AG04450 (cell line): Measurements from ENCODE around the gene SUSD3. TPM values are rescaled to one million over a fixed set of nuclear protein-coding genes. Genes with fewer than 3 reads are reported as not detected.

Experiments
- CTCF ChIA-PET: fragments of 300-600, 350-600 bp; formaldehyde crosslinking; extraction: SDS; loops from one replicate; lab custom pipeline; 2022; ENCODE audit warnings: antibody characterized with exemption, inconsistent platforms; lab: Charles Lee
- POLR2A ChIA-PET: fragments of 350-600 bp; formaldehyde crosslinking; extraction: SDS; loops from one replicate; lab custom pipeline; 2021; ENCODE audit warnings: antibody characterized with exemption, inconsistent platforms; lab: Yijun Ruan, JAX
- DNase-seq: peaks from one replicate; pipeline ENCODE4 v3.0.0-alpha.2; 2011; ENCODE audit warnings: low read depth, low spot score
- H3K27ac ChIP-seq: one replicate; pipeline ENCODE4 v1.5.1; 2012; ENCODE audit warnings: low read depth, low read length, control low read depth
- H3K27me3 ChIP-seq: one replicate; pipeline ENCODE4 v1.6.0; 2012; ENCODE audit warnings: low read length; ENCODE audit not compliant: control insufficient read depth, insufficient read depth
- H3K4me3 ChIP-seq: 2 replicates; pipeline ENCODE4 v1.5.1; 2011; ENCODE audit warnings: mild to moderate bottlenecking, low read depth, low read length, control low read depth
- H3K9me3 ChIP-seq: 2 replicates; pipeline ENCODE4 v1.5.1; 2012; ENCODE audit warnings: low read length; ENCODE audit not compliant: control insufficient read depth, insufficient read depth
- CTCF ChIP-seq: IDR thresholded peaks from 2 replicates; pipeline ENCODE4 v1.5.1; 2011; ENCODE audit warnings: low read depth, low read length, control low read depth, inconsistent platforms
- polyA plus RNA-seq: library from polyadenylated mRNA; depleted of rRNA; stranded (reverse); fragments of >200 nt; gene quantifications from 2 replicates; pipeline ENCODE4 v1.2.3, GENCODE V29; 2011

SUSD3 gene
- polyA plus RNA-seq, 1 experiment: 1.4 TPM

DNA sequence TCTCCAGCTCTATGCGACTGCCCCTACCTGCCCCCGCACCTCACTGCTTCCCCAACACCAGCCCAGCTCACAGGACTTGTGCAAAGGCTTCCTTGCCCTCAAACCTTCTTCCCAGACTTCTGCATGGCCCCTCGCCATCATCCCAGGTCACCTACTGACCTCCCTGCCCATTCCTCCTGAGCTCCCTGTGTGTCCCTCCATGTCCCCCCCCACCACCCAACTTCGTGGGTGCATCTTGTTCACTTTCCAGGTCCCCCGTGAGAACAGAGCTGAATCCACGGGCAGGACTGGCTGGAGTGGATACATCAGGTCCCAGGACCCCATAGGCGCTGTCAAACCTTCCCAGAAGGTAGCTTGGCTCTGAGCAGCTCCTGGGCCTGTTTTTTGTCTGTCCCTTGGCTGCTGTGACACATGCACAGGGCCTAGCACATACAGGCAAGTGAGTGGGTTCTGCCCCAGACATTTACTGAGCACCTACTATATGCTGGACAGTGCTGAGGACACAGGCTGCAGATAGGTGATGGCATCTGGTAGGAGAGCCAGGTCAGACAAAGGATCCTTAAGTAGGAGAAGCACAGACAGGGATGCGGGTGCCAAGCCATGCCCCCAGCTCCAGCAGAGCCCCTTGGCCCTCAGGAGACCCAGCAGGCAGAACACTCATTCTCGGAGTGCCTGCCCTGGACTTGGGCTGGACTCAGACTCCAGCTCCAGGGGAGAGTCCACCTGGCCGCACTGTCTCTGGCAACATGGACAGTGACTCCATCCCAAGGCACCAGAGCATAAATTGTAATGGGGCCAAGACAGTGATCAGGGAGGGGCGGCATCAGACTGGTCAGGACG lies 60.6 kb downstream of the SUSD3 start:
- ChIA-PET POLR2A (interaction anchor here (0.7 to 1.8 kb wide), 3 partner anchors 15 to 447 kb away, joined by 4 to 24 read pairs (median 4); partner anchors contain the start of gene NINJ1), CTCF (interaction anchor here (1.0 to 3.7 kb wide), 10 partner anchors 10 to 448 kb away, joined by 3 to 53 read pairs (median 4); partner anchors contain the start of gene NINJ1)
- TF ChIP-seq CTCF: no peak
- no peak for DNase-seq
- H3K9me3 ChIP-seq: no peaks in the 10 kb centered on the region
- H3K4me3 ChIP-seq: no peak overlapping the region
- H3K27ac ChIP-seq: peak overlapping the region; percentile 42
- no peaks in the 10 kb centered on the region for H3K27me3 ChIP-seq

- peak overlapping the region; percentile 42 for H3K27ac ChIP-seq
- no peaks in the 10 kb centered on the region for H3K27me3 ChIP-seq
- ChIA-PET CTCF (interaction anchor here (1.0 to 3.7 kb wide), 9 partner anchors 9 to 447 kb away, joined by 3 to 53 read pairs (median 4); partner anchors contain the start of gene NINJ1), POLR2A (interaction anchor here (0.8 to 1.8 kb wide), 3 partner anchors 14 to 447 kb away, joined by 4 to 24 read pairs (median 4); partner anchors contain the start of gene NINJ1)
- TF ChIP-seq CTCF: no peak
- H3K4me3 ChIP-seq: no peak overlapping the region
- H3K9me3 ChIP-seq: no peaks in the 10 kb centered on the region
- DNase-seq: no peak
These were observed 61.1 kb downstream of the SUSD3 start for GRCh38 chr9:93119703-93119952.

GRCh38 chr9:93119953-93120845 lies 61.7 kb downstream of the SUSD3 start:
- TF ChIP-seq CTCF: peak; percentile 56
- DNase-seq: peak; percentile 85
- no peaks in the 10 kb centered on the region for H3K9me3 ChIP-seq
- no peaks in the 10 kb centered on the region for H3K27me3 ChIP-seq
- ChIA-PET CTCF (interaction anchor here (1.0 to 3.7 kb wide), 9 partner anchors 9 to 447 kb away, joined by 3 to 53 read pairs (median 4); partner anchors contain the start of gene NINJ1), POLR2A (interaction anchor here (0.6 to 1.8 kb wide), 5 partner anchors 14 to 454 kb away, joined by 3 to 24 read pairs (median 4); partner anchors contain the start of gene NINJ1)
- H3K4me3 ChIP-seq: no peak overlapping the region
- peak overlapping the region; percentile 42 for H3K27ac ChIP-seq

GRCh38 chr9:93120846-93121315 lies 62.4 kb downstream of the SUSD3 start:
- no peak overlapping the region for H3K27ac ChIP-seq
- POLR2A ChIA-PET: interaction anchor here (0.6 to 1.8 kb wide), 3 partner anchors 13 to 445 kb away, joined by 3 to 24 read pairs (median 4); partner anchors contain the start of gene NINJ1
- no peak overlapping the region for H3K4me3 ChIP-seq
- CTCF ChIA-PET: interaction anchor here (1.7 to 3.7 kb wide), 3 partner anchors 12 to 184 kb away, joined by 6 to 53 read pairs (median 7); partner anchors contain the start of gene NINJ1
- TF ChIP-seq CTCF: no peak
- no peak for DNase-seq
- no peaks in the 10 kb centered on the region for H3K9me3 ChIP-seq
- no peaks in the 10 kb centered on the region for H3K27me3 ChIP-seq
